RWPE2 (cell line): ENCODE results near the gene DDC.

Source experiments
- ATAC-seq: fragments of 200-7000 bp; cut with Tn5 transposase; 3 replicates; pipeline ENCODE4 v1.9.1; 2021; ENCODE audit warnings: low read depth
- DNase-seq: peaks from one replicate; pipeline ENCODE4 v3.0.0-alpha.2; 2020; ENCODE audit warnings: low spot score
- H3K27ac ChIP-seq: fragments of 450-650 bp; 2 replicates; pipeline ENCODE4 v1.5.1; 2017; ENCODE audit warnings: mild to moderate bottlenecking; ENCODE audit not compliant: poor library complexity, severe bottlenecking
- H3K27me3 ChIP-seq: fragments of 250-450 bp; sonication (Bioruptor Pico); 2 replicates; pipeline ENCODE4 v1.5.1; 2021; ENCODE audit warnings: mild to moderate bottlenecking, moderate library complexity; ENCODE audit not compliant: insufficient read depth, poor library complexity, severe bottlenecking
- H3K36me3 ChIP-seq: fragments of 250-450 bp; sonication (Bioruptor Pico); 2 replicates; pipeline ENCODE4 v1.5.1; 2020; ENCODE audit warnings: low read depth, mild to moderate bottlenecking, moderate library complexity
- H3K4me1 ChIP-seq: fragments of 250-450 bp; sonication (Bioruptor Pico); 2 replicates; pipeline ENCODE4 v1.5.1; 2021; ENCODE audit warnings: mild to moderate bottlenecking, moderate library complexity; ENCODE audit not compliant: insufficient read depth, poor library complexity, severe bottlenecking
- H3K4me3 ChIP-seq: fragments of 250-450 bp; sonication (Bioruptor Pico); 2 replicates; pipeline ENCODE4 v1.5.1; 2021; ENCODE audit warnings: mild to moderate bottlenecking, moderate library complexity; ENCODE audit not compliant: severe bottlenecking
- H3K9me3 ChIP-seq: fragments of 250-450 bp; sonication (Bioruptor Pico); 2 replicates; pipeline ENCODE4 v1.5.1; 2021; ENCODE audit warnings: mild to moderate bottlenecking, moderate library complexity; ENCODE audit not compliant: severe bottlenecking
- TF ChIP-seq, protein P1 (sequence below): fragments of 450-650 bp; IDR thresholded peaks from one replicate; pipeline ENCODE4 v1.5.1; 2017; ENCODE audit warnings: mild to moderate bottlenecking, moderate library complexity; ENCODE audit not compliant: poor library complexity, severe bottlenecking

The DDC gene

DNA sequence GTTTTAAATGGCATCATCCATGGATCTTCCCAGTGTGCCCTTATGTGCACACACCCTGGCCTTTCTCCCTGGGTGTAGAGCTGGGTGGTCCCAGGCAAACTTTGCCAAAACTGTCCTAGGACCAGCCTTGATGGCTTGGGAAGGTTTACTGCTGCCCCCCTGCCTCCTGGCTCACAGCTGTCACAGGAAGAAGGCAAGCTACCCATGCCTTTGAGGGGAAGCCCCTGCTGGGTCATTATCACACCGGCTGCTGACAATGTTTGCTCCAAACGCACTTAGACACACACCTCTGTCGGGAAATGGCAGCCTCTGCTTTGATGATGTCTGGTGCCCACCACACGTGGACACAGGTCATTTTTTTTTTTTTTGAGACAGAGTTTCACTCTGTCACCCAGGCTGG lies 89.9 kb downstream of the DDC start:
- DNase-seq = no peak
- H3K36me3 ChIP-seq = no peaks in the 10 kb centered on the region

DNA sequence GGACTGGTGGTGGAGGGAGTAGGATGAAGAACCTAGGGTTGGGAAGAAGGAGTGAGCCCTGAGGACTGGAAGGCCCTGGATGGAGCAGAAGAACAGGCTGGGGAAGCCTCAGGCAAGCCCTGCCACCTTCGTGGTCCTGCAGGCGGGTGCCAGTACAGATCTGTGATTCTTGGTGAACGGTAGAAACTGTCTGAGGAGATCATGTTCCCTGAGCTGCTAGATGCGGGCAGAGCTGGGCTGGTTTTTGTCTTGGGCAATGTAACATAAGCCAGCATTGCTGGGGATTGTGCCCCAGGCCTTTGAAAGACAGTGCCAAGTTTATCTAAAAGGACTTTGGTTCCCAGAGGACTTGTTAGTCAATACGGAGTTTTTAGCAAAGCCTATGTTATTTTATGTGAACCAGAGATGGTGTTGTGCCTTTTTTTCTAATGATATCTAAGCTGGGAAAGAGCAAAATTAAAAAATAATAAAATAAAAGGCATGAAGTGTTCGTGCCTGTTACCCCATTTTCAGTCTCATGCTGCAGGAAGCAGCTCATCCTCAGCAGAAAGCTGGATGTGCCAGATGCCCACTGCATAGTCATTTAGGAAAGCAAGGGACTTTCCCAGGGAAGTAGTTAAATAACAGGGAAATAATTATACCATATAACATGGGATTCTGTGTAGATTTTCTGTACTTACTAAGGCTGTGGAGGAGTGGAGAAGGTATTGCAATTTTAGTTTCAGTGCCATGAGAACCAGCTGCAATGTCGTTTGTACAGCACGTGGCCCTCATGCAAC lies 90.6 kb downstream of the DDC start:
- ATAC-seq (no peak), DNase-seq (no peak)
- TF ChIP-seq, protein P1, sequence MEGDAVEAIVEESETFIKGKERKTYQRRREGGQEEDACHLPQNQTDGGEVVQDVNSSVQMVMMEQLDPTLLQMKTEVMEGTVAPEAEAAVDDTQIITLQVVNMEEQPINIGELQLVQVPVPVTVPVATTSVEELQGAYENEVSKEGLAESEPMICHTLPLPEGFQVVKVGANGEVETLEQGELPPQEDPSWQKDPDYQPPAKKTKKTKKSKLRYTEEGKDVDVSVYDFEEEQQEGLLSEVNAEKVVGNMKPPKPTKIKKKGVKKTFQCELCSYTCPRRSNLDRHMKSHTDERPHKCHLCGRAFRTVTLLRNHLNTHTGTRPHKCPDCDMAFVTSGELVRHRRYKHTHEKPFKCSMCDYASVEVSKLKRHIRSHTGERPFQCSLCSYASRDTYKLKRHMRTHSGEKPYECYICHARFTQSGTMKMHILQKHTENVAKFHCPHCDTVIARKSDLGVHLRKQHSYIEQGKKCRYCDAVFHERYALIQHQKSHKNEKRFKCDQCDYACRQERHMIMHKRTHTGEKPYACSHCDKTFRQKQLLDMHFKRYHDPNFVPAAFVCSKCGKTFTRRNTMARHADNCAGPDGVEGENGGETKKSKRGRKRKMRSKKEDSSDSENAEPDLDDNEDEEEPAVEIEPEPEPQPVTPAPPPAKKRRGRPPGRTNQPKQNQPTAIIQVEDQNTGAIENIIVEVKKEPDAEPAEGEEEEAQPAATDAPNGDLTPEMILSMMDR = no peak
- no peaks in the 10 kb centered on the region for H3K27me3 ChIP-seq
- no peaks in the 10 kb centered on the region for H3K4me1 ChIP-seq
- H3K9me3 ChIP-seq = no peaks in the 10 kb centered on the region
- H3K27ac ChIP-seq = no peak overlapping the region
- H3K4me3 ChIP-seq = no peak overlapping the region
- no peaks in the 10 kb centered on the region for H3K36me3 ChIP-seq

More for the DNA sequence above, 89.9 kb downstream of the DDC start:
- Histone ChIP-seq H3K27me3 (no peaks in the 10 kb centered on the region), H3K27ac (no peak overlapping the region), H3K4me3 (no peak overlapping the region), H3K9me3 (no peaks in the 10 kb centered on the region), H3K4me1 (no peaks in the 10 kb centered on the region)
- TF ChIP-seq, protein P1 = no peak
- no peak for ATAC-seq

DNA sequence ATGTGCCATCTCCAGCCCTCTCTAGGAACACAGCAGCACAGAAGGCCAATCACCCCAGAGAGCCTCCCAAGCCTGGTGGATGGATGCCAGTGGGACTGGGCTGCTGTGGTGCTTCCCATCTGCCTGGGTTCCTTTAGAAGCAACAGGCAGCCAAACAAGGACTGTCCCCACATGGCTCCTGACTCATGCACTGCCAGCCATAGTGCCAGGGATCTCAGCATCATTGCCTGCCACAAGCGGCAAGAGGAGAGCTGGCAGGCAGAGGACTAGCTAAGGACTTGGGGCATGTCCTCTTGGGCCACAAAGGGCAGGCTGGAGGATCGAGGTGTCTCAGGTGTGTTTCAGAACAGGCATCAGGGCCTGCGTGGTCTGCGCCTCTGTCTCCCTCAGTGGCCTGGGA lies 91.7 kb downstream of the DDC start:
- no peak overlapping the region for H3K4me3 ChIP-seq
- ATAC-seq (no peak), DNase-seq (no peak)
- TF ChIP-seq, protein P1 = no peak
- no peaks in the 10 kb centered on the region for H3K36me3 ChIP-seq
- H3K27ac ChIP-seq = no peak overlapping the region
- no peaks in the 10 kb centered on the region for H3K9me3 ChIP-seq
- no peaks in the 10 kb centered on the region for H3K27me3 ChIP-seq
- H3K4me1 ChIP-seq = no peaks in the 10 kb centered on the region

DNA sequence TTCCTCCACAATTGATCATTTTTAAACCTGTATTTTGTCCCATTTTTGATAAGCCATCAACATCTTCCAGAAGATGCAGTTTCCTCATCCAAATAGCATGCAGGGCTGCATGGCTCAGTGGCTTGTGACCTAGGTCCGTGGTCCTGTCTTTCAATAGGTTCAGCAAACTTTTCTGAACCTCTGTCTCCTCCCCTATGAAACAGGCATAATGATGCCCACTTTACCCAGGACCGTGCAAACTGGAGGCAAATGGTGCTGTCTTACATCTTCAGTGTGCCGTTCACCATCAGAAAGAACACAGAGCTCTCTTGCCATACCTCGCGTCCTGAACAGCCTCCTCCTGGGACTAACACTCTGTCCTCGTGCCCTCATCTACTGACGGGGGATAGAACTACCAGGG lies 92.8 kb downstream of the DDC start:
- TF ChIP-seq, protein P1 = no peak
- Histone ChIP-seq H3K36me3 (no peaks in the 10 kb centered on the region), H3K9me3 (no peaks in the 10 kb centered on the region), H3K4me3 (no peak overlapping the region), H3K4me1 (no peaks in the 10 kb centered on the region), H3K27ac (no peak overlapping the region), H3K27me3 (no peaks in the 10 kb centered on the region)
- DNase-seq = no peak
- ATAC-seq = no peak

DNA sequence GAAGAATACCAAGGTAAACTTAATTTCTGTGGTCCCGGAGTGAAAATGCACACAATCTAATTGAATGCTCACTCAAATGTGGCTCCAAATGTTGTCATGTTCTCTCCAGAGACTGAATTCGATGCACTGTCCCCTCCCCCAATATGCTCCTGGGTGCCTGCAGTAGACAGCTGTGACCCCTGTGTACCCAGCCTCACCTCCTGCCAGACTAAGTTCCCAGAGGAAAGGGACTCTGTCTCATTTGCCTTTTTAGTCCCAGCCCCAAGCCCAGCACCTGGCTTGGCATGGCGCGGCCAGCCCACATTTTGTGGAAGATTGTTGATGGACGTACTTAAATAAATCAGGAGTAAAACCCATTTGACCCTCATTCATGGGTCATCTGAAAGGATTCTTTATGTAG lies 93.2 kb downstream of the DDC start:
- ATAC-seq = no peak

More for the DNA sequence above, 93.2 kb downstream of the DDC start:
- H3K9me3 ChIP-seq = no peaks in the 10 kb centered on the region
- no peak overlapping the region for H3K27ac ChIP-seq
- no peak overlapping the region for H3K4me3 ChIP-seq
- TF ChIP-seq, protein P1 = no peak
- H3K4me1 ChIP-seq = no peaks in the 10 kb centered on the region
- DNase-seq = no peak
- H3K27me3 ChIP-seq = no peaks in the 10 kb centered on the region
- no peaks in the 10 kb centered on the region for H3K36me3 ChIP-seq
